Measurements from ENCODE around the gene RNF224. TPM values are rescaled to one million over a fixed set of nuclear protein-coding genes. Genes with fewer than 3 reads are reported as not detected.

RNF224 gene
- polyA plus RNA-seq, 3 donors, result not detected

GRCh38 chr9:137201205-137201868 lies 26.0 kb upstream of the RNF224 start:
- Histone ChIP-seq H3K9me3 (replicated peaks in 1 of 2; ENCODE audit: control insufficient read depth in 1 of 2, insufficient read depth in 1 of 2, low read length in 2 of 2) (no peaks in the 10 kb centered on the region), H3K36me3 (replicated peaks in 1 of 2; ENCODE audit: control insufficient read depth in 1 of 2, insufficient read depth in 2 of 2, low read length in 2 of 2) (no peaks in the 10 kb centered on the region), H3K9ac (ENCODE audit: insufficient read depth, low read length, poor library complexity, severe bottlenecking) (peak overlapping the region; percentile 64), H3K27me3 (ENCODE audit: control insufficient read depth in 2 of 2, insufficient read depth in 2 of 2, low read length in 2 of 2) (peaks cover 0 to 4% of the 10 kb centered on the region in 2 donors), H3K79me2 (ENCODE audit: insufficient read depth, low read length) (peaks cover 51% of the 10 kb centered on the region), H3K4me2 (replicated peaks; ENCODE audit: extremely low read depth, low read length, poor library complexity, severe bottlenecking) (peak overlapping the region; percentile 79), H3K27ac (ENCODE audit: low read depth in 1 of 2, low read length in 2 of 2) (peak overlapping the region; percentile 77 to 89), H2AFZ (ENCODE audit: insufficient read depth, low read depth, low read length, poor library complexity, severe bottlenecking) (peak overlapping the region; percentile 74), H3K4me1 (ENCODE audit: control insufficient read depth in 1 of 2, insufficient read depth in 2 of 2, low read length in 2 of 2) (peaks cover 46 to 62% of the 10 kb centered on the region in 2 donors), H4K20me1 (ENCODE audit: insufficient read depth, low read length) (peaks cover 25% of the 10 kb centered on the region), H3K4me3 (replicated peaks in 1 of 3; ENCODE audit: low read depth in 2 of 3, low read length in 3 of 3) (peak overlapping the region; percentile 47 to 74 (median 68))
- no peak for TF ChIP-seq CTCF (IDR thresholded peaks at IDR 0.05)
- Mint-ChIP-seq H3K27me3 (ENCODE audit: low read depth in 3 of 3) (peaks cover 0 to 4% (median 0%) of the 10 kb centered on the region in 3 donors), H3K4me3 (peak overlapping the region; percentile 74 to 88), H3K9me3 (peaks cover 0 to 2% (median 0%) of the 10 kb centered on the region in 7 donors), H3K27ac (peak overlapping the region; percentile 77 to 92 (median 89)), H3K4me1 (peaks cover 49% of the 10 kb centered on the region), H3K36me3 (peaks cover 0 to 2% of the 10 kb centered on the region in 2 donors)
- DNase-seq, result no peak
- WGBS (ENCODE audit: insufficient coverage), result 10% methylated on average over 14 of the region's 23 CpGs
- intact Hi-C loops (cut with micrococcal nuclease), result loop anchor here (2.0 to 5.0 kb wide), 3 partner anchors 21 to 351 kb away; partner anchors contain the start of genes RNF208 (in 2 of the 2), MRPL41 (in 1 of the 2), PNPLA7 (in 1 of the 2) and TUBB4B (in 1 of the 2)

DNA sequence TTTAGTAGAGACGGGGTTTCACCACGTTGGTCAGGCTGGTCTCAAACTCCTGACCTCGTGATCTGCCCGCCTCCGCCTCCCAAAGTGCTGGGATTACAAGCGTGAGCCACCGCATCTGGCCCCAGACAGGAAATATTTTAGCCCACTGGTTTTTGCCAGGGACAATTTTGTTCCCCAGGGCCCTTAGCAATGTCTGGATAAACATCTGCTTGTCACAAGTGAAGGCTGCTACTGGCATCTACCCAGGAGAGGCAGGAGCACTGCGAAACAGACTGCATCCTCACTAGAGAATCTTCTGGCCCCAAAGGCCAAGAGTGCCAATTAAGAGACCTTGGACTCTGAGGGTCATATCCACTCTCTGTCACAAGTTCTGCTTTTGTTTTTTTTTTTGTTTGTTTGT lies 24.3 kb upstream of the RNF224 start:
- Histone ChIP-seq H3K36me3 (replicated peaks in 1 of 2; ENCODE audit: control insufficient read depth in 1 of 2, insufficient read depth in 2 of 2, low read length in 2 of 2) (peaks cover 0 to 6% of the 10 kb centered on the region in 2 donors), H3K4me1 (ENCODE audit: control insufficient read depth in 1 of 2, insufficient read depth in 2 of 2, low read length in 2 of 2) (peaks cover 50 to 70% of the 10 kb centered on the region in 2 donors), H3K27me3 (ENCODE audit: control insufficient read depth in 2 of 2, insufficient read depth in 2 of 2, low read length in 2 of 2) (peaks cover 0 to 4% of the 10 kb centered on the region in 2 donors), H3K9ac (ENCODE audit: insufficient read depth, low read length, poor library complexity, severe bottlenecking) (no peak overlapping the region), H4K20me1 (ENCODE audit: insufficient read depth, low read length) (peaks cover 23% of the 10 kb centered on the region), H3K27ac (ENCODE audit: low read depth in 1 of 2, low read length in 2 of 2) (no peak overlapping the region), H3K9me3 (replicated peaks in 1 of 2; ENCODE audit: control insufficient read depth in 1 of 2, insufficient read depth in 1 of 2, low read length in 2 of 2) (no peaks in the 10 kb centered on the region), H3K4me2 (replicated peaks; ENCODE audit: extremely low read depth, low read length, poor library complexity, severe bottlenecking) (no peak overlapping the region), H3K4me3 (replicated peaks in 1 of 3; ENCODE audit: low read depth in 2 of 3, low read length in 3 of 3) (no peak overlapping the region), H2AFZ (ENCODE audit: insufficient read depth, low read depth, low read length, poor library complexity, severe bottlenecking) (no peak overlapping the region), H3K79me2 (ENCODE audit: insufficient read depth, low read length) (peaks cover 61% of the 10 kb centered on the region)
- no peak for TF ChIP-seq CTCF (IDR thresholded peaks at IDR 0.05)
- Mint-ChIP-seq H3K27ac (no peak overlapping the region), H3K9me3 (peaks cover 0 to 2% (median 0%) of the 10 kb centered on the region in 7 donors), H3K27me3 (ENCODE audit: low read depth in 3 of 3) (peaks cover 0 to 4% (median 0%) of the 10 kb centered on the region in 3 donors), H3K4me3 (no peak overlapping the region), H3K4me1 (peaks cover 58% of the 10 kb centered on the region), H3K36me3 (peaks cover 4 to 8% of the 10 kb centered on the region in 2 donors)
- intact Hi-C loops (cut with micrococcal nuclease), result loop anchor here in 1 of 2 donors (5.0 kb wide), 2 partner anchors 39 to 349 kb away; partner anchors contain the start of genes MRPL41, PNPLA7 and TUBB4B
- no peak for DNase-seq
- 89% methylated on average over 7 of the region's 8 CpGs for WGBS (ENCODE audit: insufficient coverage)
